ENCODE data around the gene LMAN2. TPM values are rescaled to one million over a fixed set of nuclear protein-coding genes. Genes with fewer than 3 reads are reported as not detected.
A peak's percentile ranks its signal among the peaks of the same experiment; 100 is the strongest.
"Not testable (repeated sequence)": the region's sequence is repeated elsewhere in the genome, so short reads cannot be mapped to it uniquely, and the experiment has no call there.

LMAN2 gene
- total and polyA plus RNA-seq, 10 donors, result 50.1 to 211 (median 98.1) TPM

DNA sequence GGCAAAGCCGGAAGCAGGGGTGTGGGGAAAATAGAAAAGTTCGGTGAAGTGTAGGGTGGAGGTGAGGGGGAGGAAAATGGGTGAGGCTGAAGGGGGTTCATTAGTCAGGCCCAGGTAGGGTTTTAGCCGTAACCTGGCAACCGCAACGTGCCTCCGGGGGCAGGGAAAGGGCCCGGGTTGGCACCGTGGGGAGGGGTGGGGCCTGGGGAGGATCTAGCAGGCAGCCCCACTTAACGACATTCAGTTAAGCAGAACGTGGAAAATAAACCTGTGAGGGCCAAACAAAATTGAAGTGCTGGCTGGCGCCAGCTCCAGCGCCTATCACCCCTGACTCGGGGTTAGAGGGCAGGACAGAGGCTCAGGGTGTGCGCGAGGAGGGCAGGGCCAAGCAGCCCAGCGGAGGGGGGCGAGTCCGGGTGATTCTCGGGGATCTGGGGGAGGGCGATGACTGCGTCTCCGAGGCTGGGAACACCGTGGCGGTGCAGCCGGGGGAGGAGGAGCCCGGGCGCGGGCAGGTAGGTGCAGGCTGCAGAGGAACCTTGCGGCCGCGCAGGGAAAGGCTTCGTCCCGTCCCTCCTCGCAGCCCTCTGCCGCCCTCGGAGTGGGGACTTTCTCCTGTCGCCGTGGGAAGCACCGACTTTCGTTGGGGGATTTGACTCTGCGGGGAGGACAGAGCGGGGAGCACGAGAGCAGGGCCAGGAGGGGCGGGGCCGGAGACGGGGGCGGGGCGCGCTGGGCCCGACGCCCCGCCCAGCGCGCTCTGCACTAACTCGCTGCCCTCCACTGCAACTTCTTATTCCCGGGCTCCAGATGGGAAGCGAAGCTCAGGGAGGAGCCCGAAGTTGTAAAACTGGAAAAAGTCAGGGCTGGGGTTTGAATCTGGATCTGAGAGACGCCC, 11.4 kb upstream of the LMAN2 start:
- Histone ChIP-seq H3K36me3 (peaks cover 0 to 33% (median 15%) of the 10 kb centered on the region in 6 donors), H3K27me3 (replicated peaks in 1 of 7) (no peaks in the 10 kb centered on the region), H3K4me1 (peaks cover 38 to 100% (median 81%) of the 10 kb centered on the region in 6 donors), H3K27ac (peak overlapping the region; percentile 27 to 92 (median 66)), H3K9me3 (no peaks in the 10 kb centered on the region), H3K4me3 (peak overlapping the region; percentile 30 to 76 (median 41))
- TF ChIP-seq POLR2A (IDR thresholded peaks at IDR 0.05), result no peak
- peak in 1 of 11 experiments; percentile 12 for TF ChIP-seq CTCF (IDR thresholded peaks at IDR 0.05 in 8 of 11, conservative IDR thresholded peaks at IDR 0.05 in 3 of 11)
- peak; percentile 19 to 63 (median 57) for TF ChIP-seq POLR2AphosphoS5 (IDR thresholded peaks at IDR 0.05)
- intact Hi-C loops (cut with DNase I; ENCODE audit: low total_unique reads), result loop anchor here (10.0 kb wide), 1 partner anchor 48 kb away; the partner anchor contains the start of gene MXD3
- 8 to 11% (median 10%) methylated on average over 49 to 59 of the region's 59 CpGs for WGBS, 5 donors
- peak; percentile 89 for DNase-seq

GRCh38 chr5:177362292-177362609, 10.8 kb upstream of the LMAN2 start:
- no peaks in the 10 kb centered on the region for H3K9me3 ChIP-seq
- peaks cover 41 to 100% (median 83%) of the 10 kb centered on the region in 6 donors for H3K4me1 ChIP-seq
- peak overlapping the region in 7 of 8 donors; percentile 57 to 92 (median 76) for H3K27ac ChIP-seq
- DNase-seq, result no peak
- TF ChIP-seq POLR2AphosphoS5 (IDR thresholded peaks at IDR 0.05), result no peak
- H3K27me3 ChIP-seq (replicated peaks in 1 of 7), result no peaks in the 10 kb centered on the region
- peaks cover 0 to 27% (median 9%) of the 10 kb centered on the region in 6 donors for H3K36me3 ChIP-seq
- intact Hi-C loops (cut with DNase I; ENCODE audit: low total_unique reads), result loop anchor here (10.0 kb wide), 1 partner anchor 47 kb away; the partner anchor contains the start of gene MXD3
- 63 to 71% (median 68%) methylated on average over 8 of the region's 8 CpGs for WGBS, 5 donors
- peak overlapping the region in 5 of 8 donors; percentile 31 to 76 (median 49) for H3K4me3 ChIP-seq

DNA sequence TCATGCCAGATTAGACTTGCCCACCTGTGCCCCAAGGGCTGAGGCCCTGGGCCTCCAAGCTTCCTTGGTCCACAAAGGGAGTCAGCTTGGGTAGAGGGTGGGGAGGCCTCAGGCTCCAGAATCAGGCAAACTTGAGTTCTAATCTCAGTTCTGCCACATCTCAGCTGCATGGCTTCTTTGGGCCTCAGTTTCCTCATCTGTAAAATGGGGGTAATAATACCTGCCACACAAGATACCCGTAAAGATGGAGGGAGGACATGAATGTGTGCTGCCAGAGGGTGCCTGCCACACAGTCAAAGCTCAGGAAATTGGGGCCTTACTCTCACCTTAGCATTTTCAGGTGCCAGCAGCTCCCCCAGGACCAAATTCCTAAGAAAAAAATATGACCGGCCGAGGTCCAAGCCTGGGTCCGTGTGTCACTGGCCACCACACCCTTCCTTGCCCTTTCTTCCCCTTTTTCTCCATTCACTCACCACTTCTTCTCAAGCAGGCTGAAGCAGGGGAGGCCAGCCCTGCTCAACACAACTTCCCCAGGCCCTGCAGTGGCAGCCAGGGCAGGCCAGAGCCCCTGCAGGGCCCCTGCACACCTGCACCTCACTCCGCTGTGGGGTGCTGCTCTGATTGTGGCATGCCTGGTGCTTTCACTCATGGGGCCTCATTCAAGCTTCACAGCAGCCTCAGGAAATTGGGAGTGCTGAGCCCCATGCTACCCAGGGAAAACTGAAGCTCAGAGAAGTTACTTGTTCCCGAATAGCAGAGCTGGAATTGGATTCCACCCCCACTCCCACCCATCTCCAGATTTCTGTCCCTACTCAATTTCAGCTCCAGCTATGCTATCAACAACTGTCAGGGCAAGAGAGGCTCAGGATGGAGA, 10.2 kb upstream of the LMAN2 start:
- peak overlapping the region in 2 of 8 donors; percentile 43 to 76 for H3K4me3 ChIP-seq
- intact Hi-C loops (cut with DNase I; ENCODE audit: low total_unique reads), result loop anchor here (10.0 kb wide), 1 partner anchor 47 kb away; the partner anchor contains the start of gene MXD3
- H3K9me3 ChIP-seq, result no peaks in the 10 kb centered on the region
- H3K36me3 ChIP-seq, result peaks cover 0 to 21% (median 4%) of the 10 kb centered on the region in 6 donors
- DNase-seq, result peak; percentile 88
- H3K27me3 ChIP-seq (replicated peaks in 1 of 7), result no peaks in the 10 kb centered on the region
- H3K27ac ChIP-seq, result peak overlapping the region; percentile 57 to 92 (median 74)
- WGBS, 5 donors, result 43 to 59% (median 48%) methylated on average over 6 of the region's 6 CpGs
- H3K4me1 ChIP-seq, result peaks cover 47 to 100% (median 87%) of the 10 kb centered on the region in 6 donors
- TF ChIP-seq CTCF (IDR thresholded peaks at IDR 0.05 in 8 of 11, conservative IDR thresholded peaks at IDR 0.05 in 3 of 11), result peak in 4 of 11 experiments; percentile 18 to 30 (median 28)
- TF ChIP-seq POLR2AphosphoS5 (IDR thresholded peaks at IDR 0.05), result peak; percentile 13 to 38 (median 31)
- TF ChIP-seq POLR2A (IDR thresholded peaks at IDR 0.05), result no peak

- not testable (repeated sequence) for DNase-seq; H3K27me3 ChIP-seq (replicated peaks in 1 of 7); H3K9me3 ChIP-seq
- peak overlapping the region in 6 of 8 donors; percentile 63 to 92 (median 81) for H3K27ac ChIP-seq
- WGBS, 5 donors, result 88 to 95% (median 90%) methylated on average over 6 to 7 of the region's 7 CpGs
- H3K4me3 ChIP-seq, result peak overlapping the region in 1 of 8 donors; percentile 76
- H3K36me3 ChIP-seq, result peaks cover 0 to 12% (median 2%) of the 10 kb centered on the region in 6 donors
- intact Hi-C loops (cut with DNase I; ENCODE audit: low total_unique reads), result loop anchor here (10.0 kb wide), 1 partner anchor 46 kb away; the partner anchor contains the start of gene MXD3
- H3K4me1 ChIP-seq, result peaks cover 44 to 100% (median 86%) of the 10 kb centered on the region in 6 donors
These were observed 9.3 kb upstream of the LMAN2 start for GRCh38 chr5:177360740-177361139.
